Measurements from ENCODE around the gene NFXL1. TPM values are rescaled to one million over a fixed set of nuclear protein-coding genes. Genes with fewer than 3 reads are reported as not detected.
"Not testable (repeated sequence)": the region's sequence is repeated elsewhere in the genome, so short reads cannot be mapped to it uniquely, and the experiment has no call there.

Gene NFXL1
- 10 to 100 TPM; 13.2 to 14.4 TPM for total RNA-seq

DNA sequence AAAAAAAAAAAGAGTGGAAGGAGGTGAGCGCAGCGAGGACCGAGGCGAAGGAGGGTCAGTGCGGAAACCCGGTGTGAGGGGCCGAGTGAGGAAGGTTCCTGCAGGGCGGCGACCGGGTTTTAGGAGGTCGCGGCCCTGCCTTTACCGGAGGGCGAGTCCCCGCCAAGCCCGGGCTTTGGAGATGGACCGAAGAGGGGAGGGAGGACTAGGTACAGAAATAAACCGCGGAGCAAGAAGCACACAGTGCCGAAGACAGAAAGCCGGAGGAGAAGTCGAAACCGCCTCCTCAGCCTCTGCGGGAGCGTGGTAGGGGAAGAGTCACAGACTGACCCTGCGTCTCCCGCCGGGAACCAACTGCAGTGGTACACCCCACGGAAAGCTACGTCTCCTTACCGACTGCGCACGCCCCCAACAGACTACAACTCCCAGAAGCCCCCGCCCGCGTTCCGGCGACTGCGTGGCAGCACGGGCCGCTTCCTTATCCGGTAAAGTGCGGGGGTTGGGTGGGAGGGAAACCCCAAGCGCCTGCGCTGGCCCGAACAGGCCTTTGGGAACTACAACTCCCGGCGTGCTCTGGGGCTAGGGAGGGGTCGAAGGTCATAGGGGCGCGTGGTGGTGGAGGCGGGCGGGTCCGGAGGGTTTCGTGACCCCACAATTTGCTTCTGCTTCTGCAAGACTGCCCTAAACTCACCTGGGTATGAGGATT, at the start of gene NFXL1:
Gene NFXL1 (minus strand): TSS at position 364 of the 706 bp plus-strand sequence. CDS start 380 bp downstream, outside the sequence.
- H3K9me3 Mint-ChIP-seq: peaks cover 6% of the 10 kb centered on the region
- peak within 1 kb of the TSS; percentile 95 for H3K27ac Mint-ChIP-seq
- H3K27me3 Mint-ChIP-seq: no peaks in the 10 kb centered on the region

DNA sequence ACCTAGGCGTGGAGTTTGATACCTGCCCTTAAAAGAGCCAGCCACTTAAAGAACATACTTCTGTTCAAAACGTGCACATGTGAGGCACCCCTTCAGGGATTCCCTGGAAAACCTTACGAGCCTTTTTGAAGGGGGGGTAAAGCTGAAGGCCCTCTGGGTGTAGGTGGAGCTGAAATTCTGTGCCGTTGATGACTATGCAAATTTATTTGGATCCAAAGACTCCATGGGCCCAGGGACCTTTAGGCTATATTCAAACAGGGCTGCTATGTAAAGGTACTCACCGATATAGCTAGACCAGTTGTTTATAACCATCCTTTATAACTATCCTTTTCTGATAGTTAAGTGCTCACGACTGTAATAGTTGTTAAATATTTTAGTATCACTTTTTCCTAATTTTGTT, 40.3 kb upstream of the NFXL1 start:
- Mint-ChIP-seq H3K4me3 (no peak overlapping the region), H3K4me1 (no peaks in the 10 kb centered on the region), H3K27ac (no peak overlapping the region), H3K36me3 (no peaks in the 10 kb centered on the region), H3K27me3 (no peaks in the 10 kb centered on the region), H3K9me3 (no peaks in the 10 kb centered on the region)
- DNase-seq: no peak

More for the DNA sequence above, at the start of gene NFXL1:
- peaks cover 12% of the 10 kb centered on the region for H3K36me3 Mint-ChIP-seq
- H3K4me3 Mint-ChIP-seq: peak within 1 kb of the TSS; percentile 95
- DNase-seq: peak; percentile 96
- peaks cover 29% of the 10 kb centered on the region for H3K4me1 Mint-ChIP-seq

DNA sequence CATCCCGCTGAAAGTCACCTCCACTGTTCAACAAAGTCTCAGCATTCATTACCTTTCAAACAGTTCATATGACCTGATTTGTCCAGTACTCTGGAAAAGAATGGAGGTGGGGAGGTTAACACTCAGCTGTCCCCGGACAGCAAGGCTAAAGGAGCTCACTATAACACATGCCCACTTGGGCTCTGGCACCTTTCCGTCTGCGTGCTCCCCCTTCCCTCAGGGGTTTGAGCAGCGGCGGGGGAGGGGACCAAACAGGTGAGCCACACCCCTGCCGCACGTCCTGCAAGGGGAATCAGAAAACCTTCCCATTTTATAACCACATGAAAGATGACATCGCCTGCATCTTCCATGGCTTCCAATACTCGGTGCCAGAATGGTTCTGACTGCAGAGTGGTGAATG, 39.9 kb upstream of the NFXL1 start:
- Mint-ChIP-seq H3K4me1 (no peaks in the 10 kb centered on the region), H3K36me3 (no peaks in the 10 kb centered on the region), H3K4me3 (no peak overlapping the region), H3K27me3 (no peaks in the 10 kb centered on the region), H3K9me3 (no peaks in the 10 kb centered on the region), H3K27ac (no peak overlapping the region)
- no peak for DNase-seq

DNA sequence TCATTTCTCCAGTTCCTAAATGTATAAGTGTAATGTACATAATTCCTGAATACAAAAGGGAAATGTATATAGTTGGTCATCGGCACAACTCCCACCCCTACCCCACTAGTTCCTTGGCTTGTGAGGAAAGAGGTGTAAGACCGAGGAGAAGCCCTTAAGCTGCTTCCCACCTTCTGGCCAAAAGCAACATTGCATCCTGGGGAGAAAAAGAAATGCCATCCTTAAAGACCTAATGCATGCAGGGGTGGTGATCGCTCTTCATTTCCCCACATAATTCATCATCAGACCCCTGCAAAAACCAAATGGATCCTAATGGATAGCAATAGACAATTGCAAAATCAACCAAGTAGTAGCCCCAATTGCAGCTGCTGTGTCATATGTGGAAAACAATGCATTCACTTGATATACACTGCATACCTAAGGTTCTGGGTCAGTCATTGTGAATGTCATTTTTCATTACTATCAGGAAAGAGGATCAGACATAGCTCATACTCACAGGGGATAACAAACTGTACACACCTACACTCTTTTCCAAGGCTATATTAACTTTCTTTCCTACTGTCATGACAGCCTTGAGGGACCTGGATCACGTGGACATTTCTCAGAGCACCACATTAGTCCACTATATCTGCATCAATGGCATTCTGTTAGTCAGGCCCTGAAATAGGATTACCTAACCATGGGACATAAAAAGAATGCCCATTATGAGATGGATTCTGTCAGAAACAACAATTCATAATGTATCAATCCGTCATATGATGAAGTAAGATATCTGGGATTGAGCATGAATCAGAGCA, 31.7 kb upstream of the NFXL1 start:
- no peak for DNase-seq
- Mint-ChIP-seq H3K27ac (no peak overlapping the region), H3K27me3 (no peaks in the 10 kb centered on the region), H3K36me3 (no peaks in the 10 kb centered on the region), H3K4me1 (no peaks in the 10 kb centered on the region), H3K4me3 (no peak overlapping the region), H3K9me3 (no peaks in the 10 kb centered on the region)

DNA sequence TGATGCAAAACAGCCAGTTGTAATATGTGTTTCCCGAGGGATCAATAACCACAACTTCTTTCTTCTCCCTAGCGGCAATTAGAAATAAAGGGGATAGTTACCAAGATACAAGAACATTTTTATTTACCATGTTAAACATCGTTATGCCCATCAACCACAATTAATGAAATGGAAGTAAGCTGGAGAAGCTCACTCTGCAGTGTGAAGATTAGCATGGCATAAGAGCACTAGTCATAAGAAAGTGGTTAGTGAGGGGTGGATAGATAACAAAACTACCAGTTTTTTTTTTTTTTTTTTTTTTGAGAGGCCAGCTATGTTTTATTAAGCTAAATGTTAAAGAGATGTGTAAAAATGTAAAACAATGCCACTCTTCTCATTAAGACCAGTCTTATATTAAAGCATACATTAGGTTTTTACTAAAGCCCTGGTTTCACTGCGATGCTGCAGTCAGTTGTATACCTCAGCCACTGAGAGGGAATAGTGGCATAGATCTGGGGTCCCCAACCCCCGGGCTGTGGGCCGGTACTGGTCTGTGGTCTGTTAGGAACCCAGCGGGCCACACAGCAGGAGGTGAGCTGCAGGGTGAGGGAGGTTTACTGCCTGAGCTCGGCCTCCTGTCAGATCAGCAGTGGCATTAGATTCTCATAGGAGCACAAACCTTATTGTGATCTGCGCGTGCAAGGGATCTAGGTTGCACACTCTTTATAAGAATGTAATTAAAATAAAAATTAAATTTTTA, 27.9 kb upstream of the NFXL1 start:
- Mint-ChIP-seq H3K27me3 (no peaks in the 10 kb centered on the region), H3K4me3 (no peak overlapping the region), H3K9me3 (no peaks in the 10 kb centered on the region), H3K4me1 (no peaks in the 10 kb centered on the region), H3K27ac (no peak overlapping the region), H3K36me3 (no peaks in the 10 kb centered on the region)
- DNase-seq: no peak

DNA sequence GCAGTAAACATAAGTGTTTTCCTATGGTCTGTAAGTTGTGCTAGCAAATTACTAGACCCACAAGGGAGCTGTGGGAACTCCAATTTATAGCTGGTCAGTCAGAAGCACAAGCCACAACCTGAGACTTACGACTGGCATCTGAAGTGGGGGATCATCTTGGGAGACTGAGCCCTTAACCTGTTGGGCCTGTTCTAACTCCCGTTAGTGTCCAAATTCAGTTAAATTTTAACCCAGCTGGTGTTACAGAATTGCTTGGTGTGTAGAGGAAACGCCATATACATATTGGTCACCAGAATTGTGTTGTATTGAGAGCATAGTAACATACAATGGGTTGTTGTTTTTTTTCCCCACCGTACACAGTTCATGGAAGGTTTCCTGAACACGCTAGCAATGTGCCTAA, 25.1 kb upstream of the NFXL1 start:
- no peak for DNase-seq

DNA sequence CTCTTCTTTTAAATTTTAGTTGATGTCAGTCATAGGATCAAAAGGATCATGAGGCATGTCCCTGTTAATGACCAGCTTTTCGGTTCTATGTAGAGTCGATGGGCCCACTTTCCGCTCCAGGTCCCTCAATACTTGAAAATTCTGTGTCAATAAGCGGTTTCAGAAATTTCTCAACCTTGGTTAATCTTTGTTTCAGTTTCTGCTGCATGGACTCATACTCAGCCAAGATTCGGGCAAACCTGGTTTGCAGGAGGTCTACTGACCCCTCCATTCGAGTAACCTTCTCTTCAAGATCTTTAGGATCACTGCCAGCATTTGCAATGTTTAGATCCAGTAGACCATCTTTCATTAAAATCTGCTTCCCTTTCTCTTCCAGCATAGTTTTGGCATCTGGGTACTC, 22.0 kb upstream of the NFXL1 start:
- Mint-ChIP-seq H3K27me3 (no peaks in the 10 kb centered on the region), H3K36me3 (no peaks in the 10 kb centered on the region), H3K4me1 (no peaks in the 10 kb centered on the region), H3K4me3 (no peak overlapping the region), H3K9me3 (no peaks in the 10 kb centered on the region), H3K27ac (no peak overlapping the region)
- DNase-seq: no peak

More for the DNA sequence above, 25.1 kb upstream of the NFXL1 start:
- Mint-ChIP-seq H3K4me1 (no peaks in the 10 kb centered on the region), H3K27ac (no peak overlapping the region), H3K4me3 (no peak overlapping the region), H3K36me3 (no peaks in the 10 kb centered on the region), H3K27me3 (no peaks in the 10 kb centered on the region), H3K9me3 (no peaks in the 10 kb centered on the region)

DNA sequence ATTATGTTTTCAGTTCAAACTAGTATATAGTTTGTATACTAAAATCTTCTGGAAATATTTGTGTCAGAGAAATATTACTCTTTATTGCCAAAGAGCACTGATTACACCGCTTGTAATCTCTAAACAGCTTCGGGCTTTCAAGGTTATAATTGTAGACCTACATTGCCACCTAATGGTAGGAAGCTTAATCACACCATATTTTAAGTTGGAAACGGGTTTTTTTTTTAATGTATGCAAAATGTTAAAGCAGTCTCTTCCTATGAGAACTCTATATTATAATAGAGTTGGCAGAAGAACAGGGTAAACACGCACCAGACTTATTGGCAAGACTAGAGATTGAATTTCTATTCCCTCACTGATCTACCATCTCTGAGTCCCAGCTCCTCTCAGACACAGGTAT, 19.5 kb upstream of the NFXL1 start:
- H3K4me3 Mint-ChIP-seq: no peak overlapping the region
- no peak overlapping the region for H3K27ac Mint-ChIP-seq
- H3K4me1 Mint-ChIP-seq: peaks cover 5% of the 10 kb centered on the region
- no peak for DNase-seq
- no peaks in the 10 kb centered on the region for H3K27me3 Mint-ChIP-seq
- no peaks in the 10 kb centered on the region for H3K36me3 Mint-ChIP-seq
- no peaks in the 10 kb centered on the region for H3K9me3 Mint-ChIP-seq

DNA sequence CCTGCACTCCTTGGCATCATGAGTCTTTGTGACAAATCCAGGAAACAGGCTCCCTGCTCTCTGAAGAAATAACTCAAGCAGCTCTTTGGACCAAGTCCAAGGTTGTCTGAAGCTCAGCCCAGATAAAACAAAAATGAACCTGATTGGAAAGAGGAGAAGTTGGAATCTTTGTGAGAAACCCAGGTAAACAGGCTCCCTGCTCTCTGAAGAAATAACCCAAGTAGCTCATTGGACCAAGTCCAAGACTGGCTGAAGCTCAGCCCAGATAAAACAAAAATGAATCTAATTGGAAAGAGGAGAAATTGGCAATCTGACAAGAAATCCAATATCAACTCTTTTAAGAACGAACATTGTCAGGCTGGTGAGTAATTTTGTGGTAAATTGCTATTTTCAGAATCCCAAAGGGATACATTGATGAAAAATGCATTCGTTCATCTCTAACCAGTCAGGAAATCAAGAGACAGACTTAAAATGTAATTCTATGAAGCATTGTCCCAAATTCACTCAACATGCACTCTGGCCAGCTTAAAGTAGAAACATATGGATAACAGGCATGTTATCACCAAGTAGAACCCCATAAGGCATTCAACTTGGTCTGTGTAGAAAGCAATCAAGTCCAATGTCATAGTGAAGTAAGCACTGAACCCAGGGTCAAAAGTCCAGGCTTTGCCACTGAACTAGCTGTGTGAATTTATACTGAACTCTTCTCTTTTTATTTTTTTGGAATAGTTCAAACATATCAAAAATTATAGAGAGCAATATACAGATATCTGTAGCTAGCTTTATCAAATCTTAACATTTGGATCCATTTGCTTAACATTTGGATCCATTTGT, 16.8 kb upstream of the NFXL1 start:
- Mint-ChIP-seq H3K9me3 (no peaks in the 10 kb centered on the region), H3K27me3 (peaks cover 11% of the 10 kb centered on the region), H3K36me3 (no peaks in the 10 kb centered on the region), H3K4me3 (no peak overlapping the region), H3K27ac (no peak overlapping the region), H3K4me1 (peaks cover 9% of the 10 kb centered on the region)
- DNase-seq: no peak

DNA sequence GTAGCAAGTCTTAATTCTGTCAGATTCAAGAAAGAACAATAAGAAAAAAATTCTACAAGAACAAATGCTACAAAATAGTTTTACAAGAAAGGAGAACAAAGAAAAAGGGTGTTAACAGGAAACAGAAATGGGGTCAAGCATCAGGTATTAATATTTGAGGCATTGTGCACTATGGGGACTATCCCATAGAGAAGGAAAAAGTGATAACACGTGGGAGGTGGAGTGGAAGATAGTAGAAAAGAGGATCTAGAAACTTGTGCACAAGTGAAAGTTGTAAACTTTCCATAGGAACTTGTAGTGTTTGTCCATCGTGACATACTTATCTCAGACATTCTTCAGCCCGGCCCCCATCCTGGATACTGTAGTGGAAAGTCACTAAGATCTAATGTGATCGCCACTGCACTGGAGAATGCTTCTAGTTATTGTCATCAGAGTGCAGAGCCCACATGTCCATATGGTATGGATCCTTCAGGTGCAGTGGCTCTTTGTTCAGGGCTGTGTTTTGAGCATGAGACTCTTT, 15.4 kb upstream of the NFXL1 start:
- Mint-ChIP-seq H3K4me3 (no peak overlapping the region), H3K36me3 (no peaks in the 10 kb centered on the region), H3K27me3 (peaks cover 16% of the 10 kb centered on the region), H3K27ac (no peak overlapping the region), H3K4me1 (peaks cover 9% of the 10 kb centered on the region), H3K9me3 (no peaks in the 10 kb centered on the region)
- DNase-seq: no peak

DNA sequence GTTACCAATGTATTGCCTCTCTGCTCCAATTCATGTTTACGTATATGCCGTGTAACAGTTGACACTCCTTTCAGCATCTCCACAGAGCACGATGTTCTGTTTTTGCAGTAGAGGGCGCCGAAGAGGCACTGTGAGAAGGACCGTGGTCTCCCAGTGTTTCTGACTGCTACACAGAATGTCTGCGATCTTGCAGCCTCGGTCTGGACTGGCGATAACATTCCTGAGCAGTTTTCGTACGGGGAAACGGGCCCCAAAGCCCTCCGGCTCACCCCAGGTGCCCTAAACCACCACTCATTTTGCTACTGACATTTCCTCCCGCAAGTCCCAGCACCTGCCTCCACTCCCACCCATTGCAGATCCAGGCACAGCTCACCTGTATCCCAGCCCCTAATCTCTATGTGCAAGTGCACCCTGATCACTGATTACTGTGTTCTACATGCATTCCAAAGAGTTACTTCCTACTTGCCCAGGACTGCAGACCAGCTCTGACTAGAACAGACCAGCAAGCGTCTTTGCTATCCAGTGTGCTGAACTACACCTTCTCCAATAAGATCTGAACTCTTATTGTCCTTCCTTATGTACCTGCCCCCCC, 12.4 kb upstream of the NFXL1 start:
- DNase-seq: peak; percentile 47
- H3K9me3 Mint-ChIP-seq: no peaks in the 10 kb centered on the region
- peaks cover 9% of the 10 kb centered on the region for H3K4me1 Mint-ChIP-seq
- peak overlapping the region; percentile 9 for H3K4me3 Mint-ChIP-seq
- H3K27ac Mint-ChIP-seq: no peak overlapping the region
- H3K27me3 Mint-ChIP-seq: peaks cover 20% of the 10 kb centered on the region
- no peaks in the 10 kb centered on the region for H3K36me3 Mint-ChIP-seq

DNA sequence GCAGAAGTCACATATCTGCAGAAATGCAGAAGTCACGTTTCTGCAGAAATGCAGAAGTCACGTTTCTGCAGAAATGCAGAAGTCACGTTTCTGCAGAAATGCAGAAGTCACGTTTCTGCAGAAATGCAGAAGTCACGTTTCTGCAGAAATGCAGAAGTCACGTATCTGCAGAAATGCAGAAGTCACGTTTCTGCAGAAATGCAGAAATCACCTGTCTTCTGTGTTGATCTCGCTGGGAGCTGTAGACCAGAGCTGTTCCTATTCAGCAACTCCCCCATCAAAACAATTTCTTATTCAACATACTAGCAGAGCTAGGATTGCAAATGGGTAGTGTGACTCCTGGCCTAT, 8.9 kb upstream of the NFXL1 start:
- not testable (repeated sequence) for H3K4me3 Mint-ChIP-seq, H3K27ac Mint-ChIP-seq
- H3K27me3 Mint-ChIP-seq: peaks cover 20% of the 10 kb centered on the region

DNA sequence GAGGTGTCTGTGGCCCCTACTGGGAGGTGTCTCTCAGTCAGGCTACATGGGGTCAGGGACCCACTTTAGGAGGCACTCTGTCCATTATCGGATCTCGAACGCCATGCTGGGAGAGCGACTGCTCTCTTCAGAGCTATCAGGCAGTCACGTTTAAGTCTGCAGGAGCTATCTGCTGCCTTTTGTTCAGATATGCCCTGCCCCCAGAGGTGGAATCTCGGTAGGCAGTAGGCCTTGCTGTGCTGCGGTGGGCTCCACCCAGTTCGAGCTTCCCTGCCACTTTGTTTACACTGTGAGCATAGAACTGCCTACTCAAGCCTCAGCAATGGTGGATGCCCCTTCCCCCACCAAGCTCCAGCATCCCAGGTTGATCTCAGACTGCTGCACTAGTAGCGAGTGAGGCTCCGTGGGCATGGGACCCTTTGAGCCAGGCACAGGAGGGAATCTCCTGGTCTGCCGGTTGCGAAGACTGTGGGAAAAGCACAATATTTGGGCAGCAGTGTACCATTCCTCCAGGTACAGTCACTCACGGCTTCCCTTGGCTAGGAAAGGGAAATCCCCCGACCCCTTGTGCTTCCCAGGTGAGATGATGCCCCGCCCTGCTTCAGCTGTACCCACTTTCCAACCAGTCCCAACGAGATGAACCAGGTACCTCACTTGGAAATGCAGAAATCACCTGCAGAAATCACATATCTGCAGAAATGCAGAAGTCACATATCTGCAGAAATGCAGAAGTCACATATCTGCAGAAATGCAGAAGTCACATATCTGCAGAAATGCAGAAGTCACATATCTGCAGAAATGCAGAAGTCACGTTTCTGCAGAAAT, 8.3 kb upstream of the NFXL1 start:
- H3K27ac Mint-ChIP-seq, H3K9me3 Mint-ChIP-seq, H3K4me3 Mint-ChIP-seq, DNase-seq, H3K36me3 Mint-ChIP-seq, H3K4me1 Mint-ChIP-seq: not testable (repeated sequence)
- H3K27me3 Mint-ChIP-seq: peaks cover 17% of the 10 kb centered on the region

More for the DNA sequence above, 8.9 kb upstream of the NFXL1 start:
- H3K4me1 Mint-ChIP-seq, H3K9me3 Mint-ChIP-seq, H3K36me3 Mint-ChIP-seq, DNase-seq: not testable (repeated sequence)

All from activated naive CD8-positive, alpha-beta T cell treated with anti-CD3 and anti-CD28 coated beads for 36 hours (primary cell).